ENCODE results near the gene GDPD1.

GRCh38 chr17:59202320-59202719, 18.0 kb upstream of the GDPD1 start:
- TF ChIP-seq, protein P1, sequence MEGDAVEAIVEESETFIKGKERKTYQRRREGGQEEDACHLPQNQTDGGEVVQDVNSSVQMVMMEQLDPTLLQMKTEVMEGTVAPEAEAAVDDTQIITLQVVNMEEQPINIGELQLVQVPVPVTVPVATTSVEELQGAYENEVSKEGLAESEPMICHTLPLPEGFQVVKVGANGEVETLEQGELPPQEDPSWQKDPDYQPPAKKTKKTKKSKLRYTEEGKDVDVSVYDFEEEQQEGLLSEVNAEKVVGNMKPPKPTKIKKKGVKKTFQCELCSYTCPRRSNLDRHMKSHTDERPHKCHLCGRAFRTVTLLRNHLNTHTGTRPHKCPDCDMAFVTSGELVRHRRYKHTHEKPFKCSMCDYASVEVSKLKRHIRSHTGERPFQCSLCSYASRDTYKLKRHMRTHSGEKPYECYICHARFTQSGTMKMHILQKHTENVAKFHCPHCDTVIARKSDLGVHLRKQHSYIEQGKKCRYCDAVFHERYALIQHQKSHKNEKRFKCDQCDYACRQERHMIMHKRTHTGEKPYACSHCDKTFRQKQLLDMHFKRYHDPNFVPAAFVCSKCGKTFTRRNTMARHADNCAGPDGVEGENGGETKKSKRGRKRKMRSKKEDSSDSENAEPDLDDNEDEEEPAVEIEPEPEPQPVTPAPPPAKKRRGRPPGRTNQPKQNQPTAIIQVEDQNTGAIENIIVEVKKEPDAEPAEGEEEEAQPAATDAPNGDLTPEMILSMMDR (conservative IDR thresholded peaks at IDR 0.05; ENCODE audit: low read length) = no peak
- TF ChIP-seq EZH2phosphoT487 (IDR thresholded peaks at IDR 0.05; ENCODE audit: borderline replicate concordance, low read depth, low read length) = no peak
